Osteoblast (primary cell): ENCODE results near the gene PLXNA2. TPM values are rescaled to one million over a fixed set of nuclear protein-coding genes. Genes with fewer than 3 reads are reported as not detected.
A peak's percentile ranks its signal among the peaks of the same experiment; 100 is the strongest.

Source experiments
- DNase-seq: peaks from one replicate; pipeline ENCODE4 v3.0.0; 2011; ENCODE audit warnings: low spot score, mixed read lengths; ENCODE audit not compliant: insufficient read length; ENCODE audit errors: missing footprints
- H2AFZ ChIP-seq: 2 replicates; pipeline ENCODE4 v1.6.0; 2011; ENCODE audit warnings: mild to moderate bottlenecking, low read length
- H3K27ac ChIP-seq: 2 replicates; pipeline ENCODE4 v1.5.1; 2011; ENCODE audit warnings: mild to moderate bottlenecking, low read depth, low read length, moderate library complexity
- H3K27me3 ChIP-seq: 2 replicates; pipeline ENCODE4 v1.6.0; 2012; ENCODE audit warnings: mild to moderate bottlenecking, control low read depth, inconsistent platforms, low read length, moderate library complexity; ENCODE audit not compliant: insufficient read depth
- H3K36me3 ChIP-seq: 2 replicates; pipeline ENCODE4 v1.5.1; 2011; ENCODE audit warnings: mild to moderate bottlenecking, low read length, control low read depth, moderate library complexity; ENCODE audit not compliant: insufficient read depth
- H3K4me1 ChIP-seq: 2 replicates; pipeline ENCODE4 v1.5.1; 2011; ENCODE audit warnings: mild to moderate bottlenecking, low read length, control low read depth, moderate library complexity; ENCODE audit not compliant: insufficient read depth
- H3K4me2 ChIP-seq: 2 replicates; pipeline ENCODE4 v1.6.0; 2011; ENCODE audit warnings: mild to moderate bottlenecking, low read length; ENCODE audit not compliant: insufficient read depth
- H3K4me3 ChIP-seq: fragments of 200-600 bp; sonication (generic); 3 replicates; pipeline ENCODE4 v1.5.1; 2012; ENCODE audit warnings: mild to moderate bottlenecking, low read length, inconsistent platforms; ENCODE audit not compliant: insufficient read depth
- H3K79me2 ChIP-seq: 2 replicates; pipeline ENCODE4 v1.6.0; 2012; ENCODE audit warnings: mild to moderate bottlenecking, low read length, control low read depth, inconsistent platforms; ENCODE audit not compliant: insufficient read depth
- H3K9me3 ChIP-seq: 2 replicates; pipeline ENCODE4 v1.5.1; 2011; ENCODE audit warnings: low read depth, low read length, control low read depth
- H4K20me1 ChIP-seq: 2 replicates; pipeline ENCODE4 v1.6.0; 2012; ENCODE audit warnings: mild to moderate bottlenecking, low read length, control low read depth; ENCODE audit not compliant: insufficient read depth
- total RNA-seq: library from RNA; depleted of rRNA; stranded (reverse); fragments of >200 nt; gene quantifications from 2 replicates; pipeline ENCODE4 v1.2.3, GENCODE V29; 2012
- TF ChIP-seq, protein P1 (sequence below): IDR thresholded peaks from 2 replicates; pipeline ENCODE4 v1.5.1; 2011; ENCODE audit warnings: mild to moderate bottlenecking, low read depth, low read length, moderate library complexity; ENCODE audit errors: extremely low read depth

Gene PLXNA2
- total RNA-seq, 1 donor: 3.3 TPM

DNA sequence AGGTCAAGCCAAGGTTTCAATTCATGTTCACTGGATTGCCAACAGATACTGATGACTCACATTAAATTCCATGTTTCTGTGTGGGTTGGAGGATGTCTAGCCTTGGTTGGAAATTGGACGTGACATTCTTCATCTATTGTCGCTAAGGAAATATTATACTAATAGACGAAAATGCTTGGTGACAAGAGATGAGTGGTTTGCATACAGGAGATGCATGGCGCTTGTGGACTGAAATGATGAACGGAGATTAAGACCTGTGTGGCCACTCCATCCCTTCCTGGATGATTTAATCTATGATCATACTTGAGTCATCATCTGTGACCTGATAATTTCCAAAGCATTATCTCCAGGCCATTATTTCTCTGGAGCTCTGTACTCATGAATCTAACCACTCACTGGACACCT is 236.2 kb downstream of the PLXNA2 start:
- DNase-seq: peak; percentile 77
- Histone ChIP-seq H3K9me3 (no peaks in the 10 kb centered on the region), H3K27me3 (no peaks in the 10 kb centered on the region), H3K36me3 (no peaks in the 10 kb centered on the region), H3K27ac (peak overlapping the region; percentile 35), H3K4me2 (peak overlapping the region; percentile 62), H3K4me1 (peaks cover 34% of the 10 kb centered on the region), H3K4me3 (peak overlapping the region; percentile 28), H2AFZ (no peak overlapping the region), H4K20me1 (no peaks in the 10 kb centered on the region), H3K79me2 (no peaks in the 10 kb centered on the region)
- TF ChIP-seq, protein P1, sequence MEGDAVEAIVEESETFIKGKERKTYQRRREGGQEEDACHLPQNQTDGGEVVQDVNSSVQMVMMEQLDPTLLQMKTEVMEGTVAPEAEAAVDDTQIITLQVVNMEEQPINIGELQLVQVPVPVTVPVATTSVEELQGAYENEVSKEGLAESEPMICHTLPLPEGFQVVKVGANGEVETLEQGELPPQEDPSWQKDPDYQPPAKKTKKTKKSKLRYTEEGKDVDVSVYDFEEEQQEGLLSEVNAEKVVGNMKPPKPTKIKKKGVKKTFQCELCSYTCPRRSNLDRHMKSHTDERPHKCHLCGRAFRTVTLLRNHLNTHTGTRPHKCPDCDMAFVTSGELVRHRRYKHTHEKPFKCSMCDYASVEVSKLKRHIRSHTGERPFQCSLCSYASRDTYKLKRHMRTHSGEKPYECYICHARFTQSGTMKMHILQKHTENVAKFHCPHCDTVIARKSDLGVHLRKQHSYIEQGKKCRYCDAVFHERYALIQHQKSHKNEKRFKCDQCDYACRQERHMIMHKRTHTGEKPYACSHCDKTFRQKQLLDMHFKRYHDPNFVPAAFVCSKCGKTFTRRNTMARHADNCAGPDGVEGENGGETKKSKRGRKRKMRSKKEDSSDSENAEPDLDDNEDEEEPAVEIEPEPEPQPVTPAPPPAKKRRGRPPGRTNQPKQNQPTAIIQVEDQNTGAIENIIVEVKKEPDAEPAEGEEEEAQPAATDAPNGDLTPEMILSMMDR: no peak

DNA sequence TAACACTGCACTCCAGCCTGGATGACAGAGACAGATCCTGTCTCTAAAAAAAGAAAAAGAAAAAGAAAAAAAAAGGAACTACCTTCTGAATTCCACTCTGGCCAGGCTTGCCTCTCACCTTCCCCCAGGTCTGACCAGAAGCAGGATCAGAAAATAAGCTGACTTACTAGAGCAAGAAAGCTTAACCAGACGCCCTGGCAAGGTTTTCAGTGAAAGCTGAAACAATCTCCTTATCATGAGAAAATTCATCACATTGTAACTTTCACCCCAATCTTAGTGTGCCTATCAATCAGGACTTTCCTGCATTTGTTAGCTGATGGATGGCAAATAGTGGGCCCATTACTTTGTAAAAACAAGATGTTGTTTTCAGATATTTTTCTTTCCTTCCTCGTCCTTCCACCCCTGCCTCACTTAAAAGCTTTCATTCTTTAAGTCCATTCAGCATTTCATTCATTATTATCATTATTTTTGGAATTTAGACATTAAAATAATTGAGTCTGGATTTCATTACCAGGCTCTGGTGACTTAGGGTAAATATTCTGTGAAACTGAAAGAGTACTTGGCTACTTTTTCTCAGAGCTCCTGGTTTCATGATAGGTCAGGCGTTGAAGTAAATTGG is 236.8 kb downstream of the PLXNA2 start:
- peak overlapping the region; percentile 62 for H3K4me2 ChIP-seq
- H3K4me1 ChIP-seq: peaks cover 34% of the 10 kb centered on the region
- no peaks in the 10 kb centered on the region for H3K9me3 ChIP-seq
- DNase-seq: no peak
- H3K79me2 ChIP-seq: no peaks in the 10 kb centered on the region
- H3K4me3 ChIP-seq: peak overlapping the region; percentile 28
- TF ChIP-seq, protein P1: no peak
- H4K20me1 ChIP-seq: no peaks in the 10 kb centered on the region
- peak overlapping the region; percentile 35 for H3K27ac ChIP-seq
- no peak overlapping the region for H2AFZ ChIP-seq
- H3K36me3 ChIP-seq: no peaks in the 10 kb centered on the region
- no peaks in the 10 kb centered on the region for H3K27me3 ChIP-seq

DNA sequence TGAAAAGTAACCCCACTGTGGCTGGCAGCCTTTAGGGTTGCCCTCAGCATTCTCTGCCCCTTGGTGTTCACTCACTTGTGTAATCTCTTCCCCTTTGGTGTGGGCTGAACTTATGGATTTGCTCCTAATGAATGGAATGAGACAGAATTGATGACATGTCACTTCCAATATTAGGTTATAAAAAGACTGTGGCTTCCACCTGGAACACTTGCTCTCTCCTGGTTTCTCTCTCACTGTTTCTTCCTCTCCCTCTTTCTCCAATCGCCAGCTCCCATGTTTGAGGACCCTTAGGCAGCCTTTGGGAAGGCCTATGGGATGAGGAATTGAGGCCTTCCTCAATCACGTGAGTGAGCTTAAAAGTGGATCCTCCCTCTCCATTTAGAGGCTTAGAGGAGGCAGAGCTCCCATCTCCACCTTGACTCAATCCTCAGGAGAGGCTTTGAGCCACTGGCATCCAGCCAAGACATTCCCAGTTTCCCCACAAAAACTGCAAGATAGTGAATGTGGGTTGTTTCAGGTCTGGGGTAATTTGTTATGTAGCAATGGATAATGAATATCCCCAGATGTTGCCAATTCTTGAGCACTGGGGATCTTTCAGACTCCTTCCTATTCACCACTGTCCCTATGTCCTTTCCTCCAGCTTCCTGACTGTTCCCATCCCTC is 237.8 kb downstream of the PLXNA2 start:
- Histone ChIP-seq H3K79me2 (no peaks in the 10 kb centered on the region), H3K9me3 (no peaks in the 10 kb centered on the region), H2AFZ (no peak overlapping the region), H3K27ac (no peak overlapping the region), H3K27me3 (no peaks in the 10 kb centered on the region), H3K4me2 (no peak overlapping the region), H3K36me3 (no peaks in the 10 kb centered on the region), H4K20me1 (no peaks in the 10 kb centered on the region), H3K4me3 (no peak overlapping the region), H3K4me1 (peaks cover 34% of the 10 kb centered on the region)
- DNase-seq: no peak
- TF ChIP-seq, protein P1: no peak

DNA sequence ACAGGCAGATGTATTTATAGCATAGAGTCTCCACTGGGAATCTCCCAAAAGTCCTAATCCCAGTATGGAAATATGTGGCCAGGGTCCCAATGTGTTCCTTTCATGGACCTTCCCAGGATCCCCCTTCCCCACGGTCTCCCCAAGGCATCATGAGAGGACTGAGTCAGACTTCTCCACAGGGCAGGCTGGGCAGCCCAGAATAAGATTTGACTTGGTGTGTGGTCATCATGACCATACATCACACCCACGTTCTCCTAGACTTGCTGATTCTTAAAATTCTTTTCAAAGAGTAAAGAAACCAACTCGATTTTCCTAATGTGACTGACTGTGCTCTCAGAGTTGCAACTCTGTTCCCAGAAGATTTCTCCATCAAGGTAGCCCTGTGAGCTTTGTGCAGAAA is 239.3 kb downstream of the PLXNA2 start:
- H3K4me1 ChIP-seq: peaks cover 34% of the 10 kb centered on the region
- H3K27ac ChIP-seq: no peak overlapping the region
- no peaks in the 10 kb centered on the region for H3K9me3 ChIP-seq
- H3K79me2 ChIP-seq: no peaks in the 10 kb centered on the region
- no peak overlapping the region for H3K4me3 ChIP-seq
- no peaks in the 10 kb centered on the region for H3K27me3 ChIP-seq
- H3K36me3 ChIP-seq: no peaks in the 10 kb centered on the region
- DNase-seq: peak; percentile 94
- TF ChIP-seq, protein P1: no peak
- H3K4me2 ChIP-seq: peak overlapping the region; percentile 26
- no peaks in the 10 kb centered on the region for H4K20me1 ChIP-seq
- H2AFZ ChIP-seq: no peak overlapping the region
